Measurements from ENCODE around the gene SPRR2E. TPM values are rescaled to one million over a fixed set of nuclear protein-coding genes. Genes with fewer than 3 reads are reported as not detected.

SPRR2E gene
- total RNA-seq, 2 donors from 2014 or later: not detected

GRCh38 chr1:153071511-153071910, 22.8 kb downstream of the SPRR2E start, which contains the start of gene SPRR2B:
Gene SPRR2B, minus strand, starts transcription at chr1:153071611. Its CDS starts 772 bp downstream, at chr1:153070839.
- no peak for TF ChIP-seq POLR2A (IDR thresholded peaks at IDR 0.05)
- no peak for TF ChIP-seq CTCF (IDR thresholded peaks at IDR 0.05)

GRCh38 chr1:153070243-153070642, 24.1 kb downstream of the SPRR2E start:
- H3K4me1 ChIP-seq: no peaks in the 10 kb centered on the region
- H3K4me3 ChIP-seq: no peak overlapping the region
- H3K9me3 ChIP-seq: no peaks in the 10 kb centered on the region
- H3K36me3 ChIP-seq (replicated peaks in 1 of 2; ENCODE audit: insufficient read depth in 1 of 2, low read depth in 2 of 2): no peaks in the 10 kb centered on the region
- ATAC-seq (no peak), DNase-seq (no peak)
- no peaks in the 10 kb centered on the region for H3K27me3 ChIP-seq
- intact Hi-C loops (cut with DNase I): no loop called here
- no peak overlapping the region for H3K27ac ChIP-seq
- TF ChIP-seq POLR2A (IDR thresholded peaks at IDR 0.05) (no peak), CTCF (IDR thresholded peaks at IDR 0.05) (no peak)
- WGBS, 2 donors: 36 to 53% methylated on average over 2 of the region's 2 CpGs

More at GRCh38 chr1:153071511-153071910, 22.8 kb downstream of the SPRR2E start, which contains the start of gene SPRR2B:
- H3K27me3 ChIP-seq: no peaks in the 10 kb centered on the region
- 58 to 69% methylated on average over 2 of the region's 2 CpGs for WGBS, 2 donors
- no peaks in the 10 kb centered on the region for H3K9me3 ChIP-seq
- H3K36me3 ChIP-seq (replicated peaks in 1 of 2; ENCODE audit: insufficient read depth in 1 of 2, low read depth in 2 of 2): no peaks in the 10 kb centered on the region
- no peak within 1 kb of the TSS for H3K4me3 ChIP-seq
- intact Hi-C loops (cut with DNase I): no loop called here
- ATAC-seq (no peak), DNase-seq (no peak)
- H3K4me1 ChIP-seq: no peaks in the 10 kb centered on the region
- H3K27ac ChIP-seq: no peak within 1 kb of the TSS

- H3K27ac ChIP-seq: peak overlapping the region in 2 of 4 donors; percentile 39 to 45
- ATAC-seq (peak; percentile 75), DNase-seq (peak in 1 of 4 donors; percentile 3)
- no peaks in the 10 kb centered on the region for H3K27me3 ChIP-seq
- H3K4me3 ChIP-seq: no peak overlapping the region
- H3K4me1 ChIP-seq: peaks cover 5% of the 10 kb centered on the region
- no peaks in the 10 kb centered on the region for H3K9me3 ChIP-seq
- intact Hi-C loops (cut with DNase I): no loop called here
- no peaks in the 10 kb centered on the region for H3K36me3 ChIP-seq (replicated peaks in 1 of 2; ENCODE audit: insufficient read depth in 1 of 2, low read depth in 2 of 2)
- TF ChIP-seq CTCF (IDR thresholded peaks at IDR 0.05): no peak
- TF ChIP-seq POLR2A (IDR thresholded peaks at IDR 0.05): no peak
- whole genome bisulfite sequencing, 2 donors: 65 to 70% methylated on average over 6 of the region's 6 CpGs
Measured at GRCh38 chr1:153058826-153059784, 35.2 kb downstream of the SPRR2E start.

- TF ChIP-seq POLR2A (IDR thresholded peaks at IDR 0.05) (no peak), CTCF (IDR thresholded peaks at IDR 0.05) (no peak)
Measured at GRCh38 chr1:153058154-153058553, 36.2 kb downstream of the SPRR2E start.

More at GRCh38 chr1:153058154-153058553, 36.2 kb downstream of the SPRR2E start:
- Histone ChIP-seq H3K27ac (no peak overlapping the region), H3K27me3 (no peaks in the 10 kb centered on the region), H3K4me1 (peaks cover 5% of the 10 kb centered on the region), H3K9me3 (no peaks in the 10 kb centered on the region), H3K36me3 (replicated peaks in 1 of 2; ENCODE audit: insufficient read depth in 1 of 2, low read depth in 2 of 2) (no peaks in the 10 kb centered on the region), H3K4me3 (no peak overlapping the region)
- 63 to 67% methylated on average over 2 of the region's 2 CpGs for WGBS, 2 donors
- intact Hi-C loops (cut with DNase I): no loop called here
- no peak for ATAC-seq
- DNase-seq: no peak

Measured in body of pancreas (tissue), 4 donors.